ENCODE measurements around the gene LRP1.

Gene LRP1

GRCh38 chr12:57127726-57128518 is at the start of gene LRP1:
Gene LRP1 (plus strand): TSS chr12:57128483. CDS start chr12:57128965, 482 bp downstream.
- peak within 1 kb of the TSS; percentile 86 for H3K4me3 ChIP-seq (replicated peaks; ENCODE audit: low read depth, low read length)
- DNase-seq (ENCODE audit: extremely low read depth, low read depth) = no peak
- no peak for TF ChIP-seq CTCF (IDR thresholded peaks at IDR 0.05; ENCODE audit: low read depth, low read length, missing control alignments)

DNA sequence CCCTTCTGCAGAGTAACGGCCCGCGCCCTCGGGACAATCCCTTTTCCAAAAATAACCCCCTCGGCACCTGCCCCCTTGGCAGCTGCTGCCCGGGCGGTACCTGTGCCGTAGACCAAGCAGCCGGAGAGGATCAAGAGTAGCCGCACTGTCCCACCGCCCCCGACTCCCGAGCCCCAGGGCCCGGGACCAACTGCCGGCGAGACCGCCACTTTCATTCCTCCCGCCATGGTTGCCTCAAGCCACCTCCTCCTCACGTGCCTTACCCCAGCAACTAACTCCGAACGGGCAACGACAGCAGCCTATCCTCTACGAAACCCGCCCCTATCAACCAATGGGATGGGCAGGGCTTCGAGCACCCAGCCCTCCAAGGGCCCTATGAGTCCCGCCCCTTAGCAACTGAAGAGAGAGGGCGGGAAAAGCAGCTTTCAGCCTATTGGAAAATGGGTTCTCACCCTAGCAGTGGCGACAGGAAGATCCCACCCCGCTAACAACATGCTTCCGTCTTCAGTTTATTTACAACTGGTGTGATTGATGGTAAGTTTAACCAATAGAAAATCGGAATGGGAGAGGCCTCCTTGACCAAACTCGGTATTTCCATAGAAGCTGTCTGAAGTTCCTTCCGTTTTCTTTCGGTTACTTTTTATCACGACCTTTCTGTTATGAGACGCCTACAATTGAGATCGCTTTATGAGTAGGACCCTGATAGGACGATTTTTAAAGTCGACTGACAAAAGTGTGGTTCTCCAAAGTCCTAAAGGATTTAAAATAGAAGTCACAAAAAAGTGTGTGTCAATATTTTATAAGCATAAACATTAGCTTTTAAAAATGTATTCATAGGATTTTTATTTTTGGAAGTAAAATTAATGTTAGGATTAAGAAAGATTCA is 49.5 kb upstream of the LRP1 start, which contains the start of gene NEMP1:
Gene NEMP1 (minus strand): TSS at position 273 of the 886 bp plus-strand sequence. CDS start 46 bp downstream, at position 227.
- H3K4me3 ChIP-seq (replicated peaks; ENCODE audit: low read depth, low read length) = peak within 1 kb of the TSS; percentile 86
- TF ChIP-seq CTCF (IDR thresholded peaks at IDR 0.05; ENCODE audit: low read depth, low read length, missing control alignments) = no peak
- DNase-seq (ENCODE audit: extremely low read depth, low read depth) = peak; percentile 100

GRCh38 chr12:57079821-57080220 is 48.5 kb upstream of the LRP1 start:
- no peak overlapping the region for H3K4me3 ChIP-seq (replicated peaks; ENCODE audit: low read depth, low read length)
- no peak for DNase-seq (ENCODE audit: extremely low read depth, low read depth)
- no peak for TF ChIP-seq CTCF (IDR thresholded peaks at IDR 0.05; ENCODE audit: low read depth, low read length, missing control alignments)

DNA sequence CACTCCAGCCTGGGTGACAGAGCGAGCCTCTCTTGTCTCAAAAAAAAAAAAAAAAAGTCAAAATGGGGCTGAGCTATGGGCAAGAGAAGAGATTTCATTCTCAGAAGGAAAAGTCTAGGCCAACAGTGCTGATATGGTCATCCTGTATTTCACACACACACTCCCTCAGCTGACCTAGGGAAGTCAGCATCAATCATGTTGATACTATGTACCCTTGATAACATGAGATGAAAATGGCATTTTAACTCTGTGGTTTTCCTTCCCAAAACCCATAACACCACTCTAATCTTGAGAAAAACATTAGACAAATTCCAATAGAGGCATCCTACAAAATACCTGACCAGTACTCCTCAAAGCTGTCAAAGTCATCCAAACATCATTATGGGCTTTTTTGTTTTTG is 47.4 kb upstream of the LRP1 start:
- no peak overlapping the region for H3K4me3 ChIP-seq (replicated peaks; ENCODE audit: low read depth, low read length)
- TF ChIP-seq CTCF (IDR thresholded peaks at IDR 0.05; ENCODE audit: low read depth, low read length, missing control alignments) = no peak
- no peak for DNase-seq (ENCODE audit: extremely low read depth, low read depth)

GRCh38 chr12:57085999-57086492 is 42.2 kb upstream of the LRP1 start:
- DNase-seq (ENCODE audit: extremely low read depth, low read depth) = peak; percentile 67
- peak overlapping the region; percentile 73 for H3K4me3 ChIP-seq (replicated peaks; ENCODE audit: low read depth, low read length)
- no peak for TF ChIP-seq CTCF (IDR thresholded peaks at IDR 0.05; ENCODE audit: low read depth, low read length, missing control alignments)

DNA sequence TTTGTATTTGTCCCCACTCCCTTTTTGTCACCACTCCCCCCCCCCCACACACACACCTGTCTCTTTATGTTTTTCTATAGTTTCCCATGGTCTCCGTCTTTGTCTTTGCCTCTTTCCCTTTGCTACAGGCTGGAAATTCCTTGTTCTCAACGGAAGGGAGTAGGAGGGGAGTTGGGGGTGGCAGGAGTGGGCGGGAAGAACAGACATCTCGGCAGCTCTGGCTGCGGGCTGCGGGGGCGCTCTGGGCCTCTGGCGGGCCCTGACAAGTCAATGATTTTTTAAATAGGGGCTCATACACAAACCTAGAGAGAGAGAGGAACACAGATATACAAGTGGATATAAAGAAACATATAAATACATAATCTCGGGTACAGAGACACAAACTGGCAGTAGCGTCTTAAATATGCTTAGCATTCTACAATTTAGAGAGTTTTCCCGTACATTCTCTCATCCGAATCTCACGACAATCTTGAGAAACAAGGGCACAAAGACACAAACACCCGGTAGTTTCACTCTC is 41.7 kb upstream of the LRP1 start:
- TF ChIP-seq CTCF (IDR thresholded peaks at IDR 0.05; ENCODE audit: low read depth, low read length, missing control alignments) = peak; percentile 22
- no peak for DNase-seq (ENCODE audit: extremely low read depth, low read depth)
- peak overlapping the region; percentile 73 for H3K4me3 ChIP-seq (replicated peaks; ENCODE audit: low read depth, low read length)
